HG03565 (cell line): ENCODE results near the gene SGMS1.
"Not testable (repeated sequence)": the region's sequence is repeated elsewhere in the genome, so short reads cannot be mapped to it uniquely, and the experiment has no call there.

ENCODE experiments used
- ATAC-seq: cut with Tn5 transposase; IDR thresholded peaks from one replicate; pipeline ENCODE4 v1.9.1; 2021; ENCODE audit warnings: mild to moderate bottlenecking, moderate library complexity; ENCODE audit not compliant: unreplicated experiment

Gene SGMS1

DNA sequence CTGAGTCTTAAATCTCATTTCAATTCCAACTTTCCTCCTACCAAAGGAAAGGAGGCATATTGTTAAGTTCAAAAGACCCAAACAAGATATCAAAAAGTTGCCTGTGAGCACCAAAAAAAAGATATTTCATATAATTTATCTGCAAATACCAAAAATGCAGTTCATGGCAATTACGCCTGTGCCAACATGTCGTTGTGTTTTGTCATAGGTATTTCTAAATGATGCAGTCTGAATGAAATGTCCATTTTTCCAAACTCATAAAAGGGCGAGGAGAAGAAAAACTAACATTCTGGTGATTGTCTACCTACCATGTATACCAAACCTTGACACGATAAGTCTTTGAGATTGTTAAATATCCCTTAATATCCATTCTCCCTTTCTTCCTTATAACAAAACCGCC is 109.8 kb downstream of the SGMS1 start:
- ATAC-seq, result no peak

DNA sequence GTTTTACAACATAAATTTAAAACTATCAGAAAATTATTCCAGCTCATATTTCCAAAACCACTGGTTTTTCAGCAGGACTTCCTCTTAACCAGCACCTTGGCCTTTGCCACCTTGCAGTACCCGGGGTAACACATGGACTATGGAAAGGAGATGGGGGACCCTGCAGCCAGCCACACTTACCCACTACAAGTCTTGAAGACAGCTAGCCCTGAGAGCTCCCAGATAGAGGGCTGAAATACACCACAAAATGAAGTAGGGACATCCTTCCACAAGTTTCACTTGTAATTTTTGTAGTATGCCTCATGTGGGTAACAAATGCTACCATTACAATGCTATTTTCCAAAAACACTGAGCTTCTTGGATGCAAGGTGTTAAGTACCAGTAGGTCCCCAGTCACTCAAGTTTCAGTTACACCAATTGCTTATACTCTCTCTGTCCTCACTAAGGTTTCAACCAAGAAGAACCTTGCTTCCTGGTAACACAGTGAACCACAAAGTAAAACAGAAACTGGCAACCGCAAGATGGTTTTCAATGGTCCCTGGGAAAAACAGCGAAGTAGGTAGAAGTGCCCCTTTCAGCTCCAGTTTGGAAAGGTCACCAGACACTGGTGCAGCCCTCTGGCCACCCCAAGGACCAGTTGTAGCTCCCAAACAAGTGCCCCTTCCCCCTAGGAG is 110.9 kb downstream of the SGMS1 start:
- peak; percentile 36 for ATAC-seq

DNA sequence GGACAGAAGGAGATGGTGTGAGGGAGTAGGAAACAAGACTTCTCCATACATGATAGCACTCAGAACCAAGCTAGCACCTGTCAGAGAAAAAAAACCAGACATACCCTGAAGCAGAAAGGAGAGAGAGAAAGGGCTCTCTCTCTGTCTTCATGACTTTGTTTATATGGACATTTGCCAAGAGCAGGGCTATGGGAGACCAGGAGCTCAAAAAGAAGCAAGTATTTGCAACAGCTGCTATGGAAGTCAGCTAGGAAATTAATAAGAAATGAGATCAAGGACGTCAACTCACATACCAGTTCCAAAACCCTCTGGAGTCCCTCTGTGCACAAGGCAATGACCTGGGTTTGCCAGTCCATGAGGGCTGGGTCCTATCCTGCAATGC is 111.6 kb downstream of the SGMS1 start:
- no peak for ATAC-seq

DNA sequence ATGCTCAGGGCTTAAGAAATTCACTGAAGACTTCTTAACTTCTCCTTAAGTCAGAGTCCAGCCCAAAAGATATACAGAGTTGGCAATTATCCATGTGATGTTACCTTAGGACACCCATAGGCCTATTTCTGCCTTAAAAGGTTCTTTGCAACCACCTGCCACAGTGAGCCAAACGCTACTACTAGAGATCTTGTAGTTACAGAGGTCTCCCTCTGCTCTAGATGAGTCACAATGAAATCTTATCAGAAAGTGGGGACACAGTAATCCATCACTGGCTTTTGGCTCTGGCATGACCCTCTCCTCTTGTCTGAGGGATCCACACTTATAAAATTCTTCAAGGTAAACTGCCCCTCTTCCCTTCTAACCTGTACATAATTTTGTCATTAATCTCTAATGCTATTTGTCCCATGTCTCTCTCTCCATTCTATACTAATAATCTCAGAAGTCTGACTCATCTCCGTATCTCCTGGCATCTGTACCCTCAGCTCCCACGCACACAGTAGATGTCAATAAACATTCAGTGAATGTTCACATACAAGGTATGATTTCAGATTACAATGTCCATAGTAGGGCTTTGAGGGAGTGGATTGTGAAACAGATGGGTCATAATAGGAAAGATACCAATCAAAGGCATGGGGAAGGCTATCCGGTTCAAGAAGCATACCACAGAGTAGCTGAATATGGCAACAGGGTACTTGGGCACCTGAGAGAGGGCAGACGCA is 112.1 kb downstream of the SGMS1 start:
- ATAC-seq, result peak; percentile 20

DNA sequence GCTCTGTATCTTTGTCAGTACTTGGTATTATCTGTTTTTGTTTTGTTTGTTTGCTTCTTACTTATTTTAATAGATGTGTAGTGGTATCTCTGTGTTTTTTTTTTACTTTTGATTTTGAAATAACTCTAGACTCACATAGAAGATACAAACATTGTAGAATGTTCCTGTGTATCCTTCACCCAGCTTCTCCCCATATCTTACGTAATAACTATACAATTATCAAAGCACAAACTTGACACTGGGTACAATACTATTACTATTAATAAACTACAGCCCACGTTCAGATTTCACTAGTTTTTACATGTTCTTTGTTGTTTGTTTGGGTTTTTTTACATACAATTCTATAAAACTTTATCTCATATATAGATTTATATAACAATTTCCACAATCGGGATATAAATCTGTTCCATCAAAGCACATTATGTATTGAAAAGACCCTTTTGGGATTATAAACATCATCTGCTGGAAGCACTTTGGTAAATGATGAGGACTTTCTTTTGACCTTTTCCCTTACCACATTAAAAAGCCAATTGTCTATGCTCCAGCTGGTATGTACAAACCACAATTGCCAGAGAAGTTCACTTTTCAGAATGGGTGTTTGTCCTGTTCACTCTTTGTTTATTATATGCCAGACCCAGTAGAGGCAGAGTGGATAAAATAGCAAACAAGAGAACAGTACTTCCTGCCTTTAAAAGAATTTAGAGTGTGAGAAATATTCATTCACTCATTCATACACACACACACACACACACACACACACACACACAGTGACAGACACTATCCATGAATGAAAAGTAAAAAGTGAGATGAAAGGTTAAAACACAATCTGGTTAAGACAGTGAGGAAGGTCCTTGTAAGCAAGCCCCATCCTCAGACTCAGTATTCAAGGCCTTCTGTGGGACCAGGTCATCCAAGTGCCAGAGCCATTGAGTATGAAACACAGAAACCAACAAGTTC is 113.0 kb downstream of the SGMS1 start:
- ATAC-seq, result no peak

DNA sequence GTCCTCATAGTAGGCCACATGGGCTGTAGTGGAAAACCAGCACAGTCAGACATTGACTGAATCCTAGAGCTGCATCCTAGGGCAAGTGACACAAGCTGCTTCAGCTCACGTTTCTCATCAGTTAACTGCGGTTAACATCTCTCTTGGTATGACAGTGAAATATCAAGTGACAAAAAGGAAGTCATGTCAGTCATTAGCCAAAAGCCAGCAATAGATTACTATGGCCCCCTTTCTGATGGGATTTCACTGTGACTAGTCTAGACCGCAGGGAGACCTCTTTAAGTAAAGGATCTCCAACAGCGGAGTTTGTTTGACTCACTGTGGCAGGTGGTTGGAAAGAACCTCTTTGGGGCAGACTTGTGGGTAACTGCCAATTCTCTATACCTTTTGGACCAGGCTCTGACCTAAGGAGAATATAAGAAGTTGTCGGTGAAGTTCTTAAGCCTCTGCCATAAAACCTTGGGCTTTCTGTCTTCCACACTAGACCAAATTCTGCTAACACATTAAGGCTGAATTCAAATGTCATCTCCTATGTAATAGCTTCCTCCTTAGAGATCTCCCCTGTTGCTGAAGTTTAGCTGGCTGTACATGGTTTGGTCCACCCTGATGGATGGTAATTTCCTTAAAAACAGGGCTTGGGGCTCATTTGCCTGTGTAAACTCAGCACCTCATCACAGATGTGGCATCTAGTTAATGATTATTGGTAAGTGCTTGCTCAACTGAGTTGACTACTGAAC is 115.3 kb downstream of the SGMS1 start:
- ATAC-seq, result peak; percentile 80

DNA sequence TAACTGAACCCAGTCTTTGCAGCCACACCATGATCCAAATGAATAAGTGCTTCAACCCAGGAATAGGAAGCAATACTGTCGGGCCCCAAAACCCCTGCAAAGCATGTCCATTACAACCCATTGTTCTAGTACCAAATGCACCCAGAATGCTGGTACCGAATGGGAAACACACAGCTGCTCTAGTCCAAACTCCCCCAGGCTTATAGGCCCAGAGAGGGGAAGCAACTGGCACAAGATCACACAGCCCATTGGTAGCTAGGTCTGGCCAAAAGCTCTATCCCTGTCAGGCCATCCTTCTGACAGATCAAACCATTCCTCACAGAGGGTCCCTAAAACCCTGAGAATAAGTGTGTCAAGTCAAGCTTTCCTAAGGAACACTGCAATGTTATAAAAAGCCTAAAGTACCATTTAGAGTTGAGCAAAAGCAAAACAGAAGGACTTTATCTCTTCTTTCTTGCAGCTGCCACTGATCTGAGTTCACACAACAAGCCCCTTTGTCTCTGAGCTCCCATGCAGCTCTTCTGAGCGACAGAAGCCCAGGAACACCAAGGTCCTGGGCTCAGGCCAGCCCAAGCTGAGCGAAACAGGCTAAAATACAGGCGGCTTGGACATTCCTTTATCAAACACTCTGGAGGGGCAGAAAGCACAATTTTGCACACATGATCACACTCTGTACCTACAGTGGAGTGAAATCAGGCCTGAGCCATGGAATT is 116.7 kb downstream of the SGMS1 start:
- ATAC-seq, result no peak

DNA sequence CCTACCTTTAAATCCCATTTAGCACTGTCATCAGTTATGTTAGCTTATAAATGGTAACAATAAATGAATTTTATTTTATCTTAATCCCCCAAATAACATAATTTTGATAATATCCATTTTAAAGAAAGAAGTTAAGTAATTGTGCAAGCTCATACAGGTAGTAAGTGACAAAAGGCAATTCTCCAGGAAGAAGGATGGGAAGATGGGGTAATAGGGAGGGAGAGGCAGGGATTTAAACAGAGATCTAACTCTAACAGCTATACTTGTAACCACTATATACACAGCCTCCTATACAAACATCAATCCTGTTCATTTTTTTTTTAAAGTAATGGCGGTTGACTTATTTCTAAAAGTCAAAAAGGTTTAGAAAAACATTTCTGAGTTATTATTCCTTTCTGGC is 119.4 kb downstream of the SGMS1 start:
- ATAC-seq, result no peak

DNA sequence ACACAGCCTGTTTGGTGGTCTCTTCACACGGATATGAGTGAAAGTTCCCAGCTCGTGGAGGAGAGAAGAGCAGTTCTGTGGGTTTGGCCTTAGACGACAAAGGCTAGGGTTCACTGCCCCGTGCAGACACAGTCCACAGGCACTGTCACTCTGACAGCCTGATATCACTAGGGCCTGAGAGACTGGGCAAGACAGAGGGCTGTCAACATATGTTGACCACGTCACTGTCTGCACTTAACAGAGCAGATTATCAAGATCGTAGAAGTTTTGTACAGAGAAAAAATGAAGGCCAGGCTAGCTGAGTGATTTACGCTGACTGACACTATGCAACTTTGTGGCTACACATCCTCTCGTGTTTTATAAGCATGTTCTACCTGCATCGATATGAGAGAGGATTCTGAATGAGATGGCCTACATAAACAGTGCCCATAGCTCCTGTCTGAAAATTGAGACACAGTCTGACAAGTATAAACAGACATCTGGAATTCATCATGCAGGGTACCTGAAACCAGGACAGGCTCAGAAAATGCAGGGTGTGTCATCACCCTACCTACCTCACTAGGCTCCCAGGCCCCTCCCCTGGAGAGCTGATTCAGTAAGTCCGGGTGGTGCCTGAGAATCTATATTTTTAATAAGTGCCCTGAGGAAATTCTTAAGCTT is 120.0 kb downstream of the SGMS1 start:
- ATAC-seq, result no peak

DNA sequence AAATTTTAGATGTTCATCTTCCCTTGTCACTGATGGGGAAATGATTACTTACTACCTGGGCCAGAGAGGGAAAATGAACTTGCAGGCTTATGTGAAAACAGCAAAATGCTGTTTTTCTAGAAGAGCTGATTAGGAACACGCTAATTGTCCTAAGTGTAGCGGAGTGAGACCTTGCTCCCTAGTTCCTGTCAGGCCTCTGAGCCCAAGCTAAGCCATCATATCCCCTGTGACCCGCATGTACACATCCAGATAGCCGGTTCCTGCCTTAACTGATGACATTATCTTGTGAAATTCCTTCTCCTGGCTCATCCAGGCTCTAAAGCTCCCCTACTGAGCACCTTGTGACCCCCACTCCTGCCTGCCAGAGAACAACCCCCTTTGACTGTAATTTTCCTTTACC is 120.6 kb downstream of the SGMS1 start:
- ATAC-seq, result not testable (repeated sequence)

DNA sequence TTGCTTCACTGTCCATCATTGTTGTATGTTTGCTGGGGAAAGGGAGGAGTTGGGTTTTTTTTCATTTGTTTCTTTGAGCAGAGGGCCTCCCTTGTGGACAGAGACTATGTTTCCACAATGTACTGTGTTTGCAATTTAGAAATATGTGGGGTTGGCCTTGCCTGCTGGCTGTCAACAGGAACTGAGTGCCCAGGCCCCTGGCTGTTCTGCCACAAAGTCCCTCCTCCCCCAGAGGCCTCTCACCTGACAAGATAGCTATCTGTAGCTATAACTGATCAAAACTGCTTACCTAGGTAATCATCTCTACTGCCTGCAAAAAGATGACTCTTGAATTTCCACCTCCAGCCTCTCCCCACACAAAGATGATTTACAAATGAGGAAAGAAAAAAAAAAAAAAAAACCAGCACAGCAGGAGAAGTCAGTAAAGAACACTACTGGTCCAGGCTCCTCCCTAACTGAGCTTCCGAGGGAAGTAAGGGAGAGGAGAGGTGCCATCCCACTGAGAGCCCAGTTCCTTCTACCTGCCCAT is 121.8 kb downstream of the SGMS1 start:
- no peak for ATAC-seq

DNA sequence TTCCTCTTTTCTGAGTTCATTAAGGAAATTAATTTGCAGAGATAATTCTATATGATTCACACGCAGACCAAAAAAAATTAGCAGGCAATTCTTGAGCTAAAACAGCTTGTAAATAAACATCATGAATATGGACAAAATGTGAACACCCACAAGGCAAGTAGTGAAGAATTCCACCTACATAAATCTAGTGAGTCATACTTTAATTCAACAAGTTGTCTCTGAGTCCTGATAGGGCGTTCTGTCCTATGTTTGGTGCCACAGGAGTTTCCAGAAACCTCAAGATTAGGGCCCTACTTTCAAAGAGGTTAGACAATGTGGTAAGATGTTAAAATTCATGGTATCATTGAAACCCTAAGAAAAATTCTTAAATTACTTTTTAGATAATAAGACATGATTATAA is 122.3 kb downstream of the SGMS1 start:
- no peak for ATAC-seq

DNA sequence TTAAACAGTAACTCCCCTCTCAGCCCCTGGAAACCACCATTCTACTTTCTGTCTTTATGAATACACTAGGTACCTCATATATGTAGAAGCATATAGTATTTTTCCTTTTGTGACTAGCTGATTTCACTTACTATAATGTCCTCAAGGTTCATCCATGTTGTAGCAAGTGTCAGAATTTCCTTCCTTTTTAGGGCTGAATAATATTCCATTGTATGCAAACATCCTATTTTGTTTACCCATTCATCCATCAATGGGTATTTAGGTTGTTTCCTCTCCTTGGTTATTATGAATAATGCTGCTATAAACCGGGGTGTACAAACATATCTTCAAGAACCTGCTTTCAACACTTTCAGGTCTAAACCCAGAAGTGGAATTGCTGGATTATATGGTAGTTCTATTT is 125.3 kb downstream of the SGMS1 start:
- no peak for ATAC-seq

DNA sequence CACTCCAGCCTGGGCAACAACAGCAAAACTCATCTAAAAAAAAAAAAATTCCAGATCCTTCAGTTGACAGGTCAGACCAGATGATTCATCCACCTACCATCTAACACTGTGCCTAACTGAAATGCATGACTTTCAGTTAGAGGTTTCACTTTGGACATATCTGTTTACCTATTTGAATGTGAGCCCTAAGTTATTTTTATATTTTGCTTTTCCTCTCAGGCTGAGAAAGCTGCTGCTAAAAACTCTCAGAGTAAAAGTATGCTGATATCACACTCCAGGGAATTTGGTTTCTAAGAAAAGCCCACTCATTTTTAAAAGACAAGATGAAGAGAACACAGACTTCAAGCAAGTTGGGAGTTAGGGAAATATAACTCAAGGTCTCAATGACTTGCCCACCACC is 126.0 kb downstream of the SGMS1 start:
- ATAC-seq, result peak; percentile 97

DNA sequence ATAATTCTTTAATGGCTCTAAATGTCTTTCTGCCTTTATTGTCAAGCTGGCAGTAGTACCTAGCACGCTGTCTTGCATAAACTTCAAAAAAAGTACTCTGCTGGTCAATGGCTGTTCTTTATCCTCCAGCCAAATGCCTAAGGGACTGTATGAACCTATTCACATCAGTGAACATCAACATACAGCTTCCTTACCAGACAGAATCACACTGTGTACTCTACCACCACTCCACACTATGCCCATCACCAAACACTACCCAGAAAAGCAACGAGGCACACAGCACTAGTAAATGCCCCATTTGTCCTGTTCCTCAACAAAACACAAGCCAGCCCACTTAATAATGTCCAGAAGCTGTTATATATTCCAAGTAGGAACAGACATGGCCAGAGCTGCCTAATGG is 127.5 kb downstream of the SGMS1 start:
- ATAC-seq, result no peak

DNA sequence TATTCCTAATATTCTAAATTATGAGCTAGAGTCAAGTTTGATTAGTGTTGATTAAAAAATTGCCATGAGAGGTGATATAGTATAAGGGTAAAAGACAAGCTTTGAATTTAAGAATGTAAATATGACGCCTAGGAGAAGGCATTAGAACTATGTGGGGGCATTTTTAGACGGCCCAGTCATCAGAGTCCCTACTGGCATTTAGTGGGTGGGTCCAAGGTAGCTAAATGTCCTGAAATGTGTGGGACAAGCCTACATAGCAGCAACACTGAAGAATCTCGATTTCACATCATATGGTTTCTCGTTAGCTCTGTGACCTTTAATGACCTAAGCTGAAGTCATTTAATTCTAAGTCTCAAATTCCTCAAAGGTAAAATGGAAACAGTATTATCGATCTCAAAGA is 133.5 kb downstream of the SGMS1 start:
- no peak for ATAC-seq

DNA sequence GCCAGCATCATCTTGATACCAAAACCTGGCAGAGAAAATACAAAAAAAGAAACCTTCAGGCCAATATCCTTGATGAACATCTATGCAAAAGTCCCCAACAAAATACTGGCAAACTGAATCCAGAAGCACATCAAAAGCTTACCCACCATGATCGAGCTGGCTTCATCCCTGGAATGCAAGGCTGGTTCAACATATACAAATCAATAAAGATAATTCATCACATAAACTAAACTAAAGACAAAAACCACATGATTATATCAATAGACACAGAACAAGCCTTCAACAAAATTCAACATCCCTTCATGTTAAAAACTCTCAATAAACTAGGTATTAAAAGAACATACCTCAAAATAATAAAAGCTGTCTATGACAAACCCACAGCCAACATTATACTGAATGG is 139.2 kb downstream of the SGMS1 start:
- ATAC-seq, result not testable (repeated sequence)

DNA sequence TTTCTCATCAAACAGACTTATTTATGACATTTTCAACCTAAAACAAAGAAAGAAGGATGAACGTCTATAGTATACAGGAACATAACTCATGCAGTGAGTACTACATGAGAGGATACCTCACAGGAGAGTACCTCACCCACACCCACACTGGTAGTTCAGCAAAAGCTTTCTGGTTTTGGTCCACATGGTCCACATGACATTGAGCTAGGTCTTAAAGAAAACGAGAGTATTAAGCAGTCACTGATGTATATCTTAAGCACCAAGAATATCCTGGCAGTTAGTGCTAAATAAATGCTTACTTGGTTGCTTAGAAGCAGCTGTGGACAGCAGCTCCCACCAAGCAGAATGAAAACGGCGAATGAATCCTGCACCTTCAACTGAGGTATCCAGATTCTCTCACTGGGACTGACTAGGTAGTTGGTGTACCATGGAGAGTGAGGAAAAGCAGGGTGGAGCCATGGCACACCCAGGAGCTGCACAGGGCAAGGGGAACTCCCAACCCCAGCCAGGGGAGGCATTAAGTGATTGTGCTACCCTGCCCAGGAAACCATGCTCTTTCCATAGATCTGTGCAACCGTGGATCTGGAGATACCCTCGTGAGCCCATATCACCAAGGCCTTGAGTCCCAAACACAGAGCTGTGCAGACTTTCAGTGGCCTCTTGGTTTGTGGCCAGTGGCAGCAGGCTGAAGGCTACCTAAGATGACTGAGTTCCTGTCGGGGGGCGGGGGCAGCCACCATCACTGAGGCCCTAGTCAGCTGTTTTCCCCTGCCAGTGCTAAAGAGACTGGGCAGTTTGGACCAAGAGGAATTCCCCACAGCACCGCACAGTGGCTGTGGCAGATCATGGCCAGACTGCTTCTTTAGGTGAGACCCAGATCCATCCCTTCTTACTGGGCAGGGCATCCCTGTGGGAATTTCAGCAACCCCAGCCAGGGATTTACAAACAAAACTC is 143.4 kb downstream of the SGMS1 start:
- ATAC-seq, result no peak
